Stimulated activated CD4-positive, alpha-beta T cell treated with anti-CD3 and anti-CD28 coated beads, Interleukin-4, amount 100 ng/mL, for 24 hours (primary cell): ENCODE measurements around the gene CLDN18.

Experiments
- DNase-seq: peaks from one replicate; pipeline ENCODE4 v3.0.0-alpha.2; 2020

The CLDN18 gene

GRCh38 chr3:138027821-138028220, 17.9 kb downstream of the CLDN18 start:
- DNase-seq = no peak

GRCh38 chr3:138030734-138031280, 20.8 kb downstream of the CLDN18 start:
- no peak for DNase-seq

GRCh38 chr3:138031536-138031935, 21.6 kb downstream of the CLDN18 start:
- no peak for DNase-seq

- DNase-seq = no peak
Measured at GRCh38 chr3:138032567-138032966, 22.6 kb downstream of the CLDN18 start.

GRCh38 chr3:138033202-138033691, 23.3 kb downstream of the CLDN18 start:
- no peak for DNase-seq

- DNase-seq = no peak
Measured at GRCh38 chr3:138034918-138035317, 25.0 kb downstream of the CLDN18 start.

GRCh38 chr3:138036572-138036971, 26.6 kb downstream of the CLDN18 start:
- DNase-seq = no peak

- DNase-seq = no peak
Measured at GRCh38 chr3:138038725-138039462, 28.9 kb downstream of the CLDN18 start.

- DNase-seq = no peak
Measured at GRCh38 chr3:138042043-138042442, 32.1 kb downstream of the CLDN18 start.

- DNase-seq = no peak
Measured at GRCh38 chr3:138043266-138044029, 33.5 kb downstream of the CLDN18 start.

- no peak for DNase-seq
Measured at GRCh38 chr3:138046085-138046484, 36.1 kb downstream of the CLDN18 start.

- no peak for DNase-seq
Measured at GRCh38 chr3:138046955-138047354, 37.0 kb downstream of the CLDN18 start.

GRCh38 chr3:138047596-138048158, 37.7 kb downstream of the CLDN18 start:
- DNase-seq = no peak

GRCh38 chr3:138049157-138049919, 39.4 kb downstream of the CLDN18 start:
- no peak for DNase-seq

- no peak for DNase-seq
Measured at GRCh38 chr3:138051947-138052802, 42.2 kb downstream of the CLDN18 start.

- no peak for DNase-seq
Measured at GRCh38 chr3:138054057-138054456, 44.1 kb downstream of the CLDN18 start.

GRCh38 chr3:138057384-138057783, 47.4 kb downstream of the CLDN18 start:
- no peak for DNase-seq

GRCh38 chr3:138059261-138059660, 49.3 kb downstream of the CLDN18 start:
- no peak for DNase-seq

GRCh38 chr3:138060792-138061191, 50.8 kb downstream of the CLDN18 start:
- no peak for DNase-seq

- DNase-seq = no peak
Measured at GRCh38 chr3:138062037-138062436, 52.1 kb downstream of the CLDN18 start.

GRCh38 chr3:138062626-138063025, 52.7 kb downstream of the CLDN18 start:
- no peak for DNase-seq

- DNase-seq = no peak
Measured at GRCh38 chr3:138063416-138063815, 53.5 kb downstream of the CLDN18 start.
